HepG2 (cell line): ENCODE data around the gene AGAP1. TPM values are rescaled to one million over a fixed set of nuclear protein-coding genes. Genes with fewer than 3 reads are reported as not detected.

Source experiments
- ATAC-seq: fragments of 200-7000 bp; cut with Tn5 transposase; 3 replicates; pipeline ENCODE4 v1.9.1; 2020; ENCODE audit warnings: mild to moderate bottlenecking, moderate library complexity
- BruUV-seq: library from RNA; stranded (reverse); fragments of 400-500 nt; replicated peaks from 2 replicates; lab custom pipeline; 2021; lab: Mats Ljungman, UMichigan
- CTCF ChIA-PET: fragments of 300-600 bp; formaldehyde crosslinking; extraction: SDS; loops from one replicate; lab custom pipeline; 2021; ENCODE audit warnings: low total read pairs, inconsistent platforms, low intra/inter-chr PET ratio; lab: Yijun Ruan, JAX
- POLR2A ChIA-PET: fragments of 350-600 bp; sonication (Branson Sonifier 250); formaldehyde crosslinking; loops from one replicate; lab custom pipeline; 2020; ENCODE audit warnings: antibody characterized with exemption, inconsistent platforms; lab: Yijun Ruan, JAX
- DNase-seq: peaks from one replicate; pipeline ENCODE4 v3.0.0-alpha.2; 2015; ENCODE audit warnings: low spot score
- FAIRE-seq: peaks from 3 replicates; lab custom pipeline; 2011; peaks lifted over from hg19 to GRCh38; lab: Jason Lieb, UNC
- H2AFZ ChIP-seq: one replicate; pipeline ENCODE4 v1.6.1; 2011; ENCODE audit warnings: low read length, inconsistent platforms
- H3K27ac ChIP-seq: fragments of 300-600 bp; 3 replicates; pipeline ENCODE4 v1.8.0; 2011; ENCODE audit warnings: mixed run types, mild to moderate bottlenecking, mixed read lengths, low read length, inconsistent platforms; ENCODE audit not compliant: insufficient read depth; ENCODE audit errors: extremely low read length
- H3K27me3 ChIP-seq, 2 experiments: fragments of 200-600 bp in 1 of 2; 2 replicates in 1 of 2; 3 replicates in 1 of 2; pipeline versions ENCODE4 v1.6.0 to v1.8.0; 2011; ENCODE audit warnings: low read length in 2 of 2, mild to moderate bottlenecking in 2 of 2, moderate library complexity in 2 of 2, inconsistent platforms in 1 of 2; ENCODE audit not compliant: insufficient read depth in 2 of 2, control insufficient read depth in 1 of 2
- H3K36me3 ChIP-seq, 2 experiments: fragments of 200-600 bp in 1 of 2; replicated peaks in 1 of 2; 2 replicates in 1 of 2; 3 replicates in 1 of 2; pipeline versions ENCODE4 v1.5.1 to v1.8.0; 2011; ENCODE audit warnings: low read length in 2 of 2, inconsistent platforms in 1 of 2; ENCODE audit not compliant: insufficient read depth in 2 of 2, control insufficient read depth in 1 of 2
- H3K4me1 ChIP-seq: 2 replicates; pipeline ENCODE4 v1.5.1; 2012; ENCODE audit warnings: low read length, inconsistent platforms; ENCODE audit not compliant: insufficient read depth
- H3K4me2 ChIP-seq: 2 replicates; pipeline ENCODE4 v1.6.0; 2011; ENCODE audit warnings: low read depth, low read length, inconsistent platforms
- H3K4me3 ChIP-seq, 3 experiments: fragments of 200-600 bp in 1 of 3; sonication (generic), shearing (Covaris generic) in 1 of 3; replicated peaks in 1 of 3; 2 replicates each; pipeline ENCODE4 v1.5.1; 2011 to 2016; ENCODE audit warnings: low read length in 3 of 3, inconsistent platforms in 2 of 3, low read depth in 2 of 3, mild to moderate bottlenecking in 2 of 3, control low read depth in 1 of 3, mixed read lengths in 1 of 3; ENCODE audit not compliant: insufficient read depth in 1 of 3
- H3K79me2 ChIP-seq: one replicate; pipeline ENCODE4 v1.6.1; 2011; ENCODE audit warnings: low read length, inconsistent platforms; ENCODE audit not compliant: insufficient read depth
- H3K9ac ChIP-seq: 2 replicates; pipeline ENCODE4 v1.6.0; 2011; ENCODE audit warnings: mild to moderate bottlenecking, low read depth, low read length, inconsistent platforms; ENCODE audit not compliant: insufficient read depth
- H3K9me3 ChIP-seq: 2 replicates; pipeline ENCODE4 v1.5.1; 2012; ENCODE audit warnings: mild to moderate bottlenecking, low read length
- H4K20me1 ChIP-seq: 2 replicates; pipeline ENCODE4 v1.6.0; 2011; ENCODE audit warnings: inconsistent platforms, mild to moderate bottlenecking, low read length, moderate library complexity; ENCODE audit not compliant: insufficient read depth
- ATF7 ChIP-seq, 2 experiments: fragments of 450-650 bp in 1 of 2; sonication (generic) in 1 of 2; formaldehyde crosslinking in 1 of 2; IDR thresholded peaks; 2 replicates each; pipeline versions ENCODE4 v1.4.0 to v1.6.1; 2016 to 2020; ENCODE audit warnings: antibody characterized with exemption in 1 of 2, mild to moderate bottlenecking in 1 of 2, missing genetic modification reagents in 1 of 2
- KLF9 ChIP-seq: IDR thresholded peaks from 2 replicates; pipeline ENCODE4 v1.6.1; 2016; ENCODE audit warnings: low read depth
- NCOR1 ChIP-seq: fragments of 200-600 bp; sonication (generic); IDR thresholded peaks from 2 replicates; pipeline ENCODE4 v1.7.0; 2017; ENCODE audit warnings: antibody characterized with exemption, low read length, borderline replicate concordance
- POGZ ChIP-seq: sonication (generic); formaldehyde crosslinking; IDR thresholded peaks from 2 replicates; pipeline ENCODE4 v1.4.0; 2020; ENCODE audit warnings: mild to moderate bottlenecking, missing genetic modification reagents
- TBX2 ChIP-seq: sonication (generic); formaldehyde crosslinking; IDR thresholded peaks from 2 replicates; pipeline ENCODE4 v1.5.0; 2020; ENCODE audit warnings: missing genetic modification reagents, mild to moderate bottlenecking, borderline replicate concordance
- ZNF557 ChIP-seq: sonication (generic); formaldehyde crosslinking; IDR thresholded peaks from 2 replicates; pipeline ENCODE4 v1.4.0; 2020; ENCODE audit warnings: missing genetic modification reagents
- ZNF746 ChIP-seq: sonication (generic); formaldehyde crosslinking; IDR thresholded peaks from 2 replicates; pipeline ENCODE4 v1.8.0; 2022; ENCODE audit warnings: mild to moderate bottlenecking, missing genetic modification reagents
- WGBS: methylation state at CpG from one replicate; pipeline ENCODE4 v1.1.6; 2017; ENCODE audit warnings: low lambda C conversion rate; 5-methylcytosine and 5-hydroxymethylcytosine counted together
- in situ Hi-C: cut with HindIII; loops from 2 replicates; pipeline ENCODE4 v1.10.0; 2017; ENCODE audit warnings: low pct_unique_long_range_greater_than_20kb; ENCODE audit not compliant: extremely low pct_ligation_motif_present
- intact Hi-C: fragments of 100-400 bp; cut with micrococcal nuclease; formaldehyde crosslinking; loops from one replicate; pipeline ENCODE4 v1.10.0; 2022; ENCODE audit not compliant: unreplicated experiment
- polyA plus RNA-seq, 8 experiments: library from polyadenylated mRNA; depleted of rRNA in 3 of 8; stranded (reverse) in 7 of 8; unstranded in 1 of 8; fragments of >200 nt; fragmentation: Illumina TruSeq in 4 of 8; extraction: Trizol in 4 of 8; gene quantifications; 2 replicates each; pipeline versions ENCODE4 v1.2.1 to v1.2.3, GENCODE V29; 2011 to 2016; ENCODE audit warnings: low read depth in 4 of 8, missing spikeins in 1 of 8, mixed read lengths in 1 of 8; ENCODE audit not compliant: insufficient read depth in 1 of 8
- total RNA-seq, 5 experiments: library from RNA; depleted of rRNA; stranded (reverse); fragments of >200 nt; fragmentation: Illumina TruSeq; extraction: Trizol; gene quantifications; 2 replicates each; pipeline ENCODE4 v1.2.3, GENCODE V29; 2016; ENCODE audit warnings: low read depth in 1 of 5
- TF ChIP-seq, protein P1 (sequence below): sonication (generic); formaldehyde crosslinking; IDR thresholded peaks from 2 replicates; pipeline ENCODE4 v1.5.0; 2020; ENCODE audit warnings: missing genetic modification reagents, mild to moderate bottlenecking, borderline replicate concordance
- TF ChIP-seq, protein P2 (sequence below): IDR thresholded peaks from 2 replicates; pipeline ENCODE4 v1.6.1; 2016; ENCODE audit warnings: control low read depth
- TF ChIP-seq, protein P3 (sequence below), 2 experiments: fragments of 450-650 bp in 1 of 2; sonication (generic) in 1 of 2; formaldehyde crosslinking in 1 of 2; IDR thresholded peaks; 2 replicates each; pipeline versions ENCODE4 v1.6.1 to v1.8.0; 2016 to 2022; ENCODE audit warnings: antibody characterized with exemption in 1 of 2, mild to moderate bottlenecking in 1 of 2, missing genetic modification reagents in 1 of 2
- TF ChIP-seq, protein P4 (sequence below): sonication (generic); formaldehyde crosslinking; IDR thresholded peaks from 2 replicates; pipeline ENCODE4 v1.4.0; 2020; ENCODE audit warnings: missing genetic modification reagents, borderline replicate concordance

The AGAP1 gene
- total and polyA plus RNA-seq, 2 of the 13 experiments (the other 11 are each of a cell fraction or from before 2014, with no cell fraction given) = 21.2 to 32.7 TPM

DNA sequence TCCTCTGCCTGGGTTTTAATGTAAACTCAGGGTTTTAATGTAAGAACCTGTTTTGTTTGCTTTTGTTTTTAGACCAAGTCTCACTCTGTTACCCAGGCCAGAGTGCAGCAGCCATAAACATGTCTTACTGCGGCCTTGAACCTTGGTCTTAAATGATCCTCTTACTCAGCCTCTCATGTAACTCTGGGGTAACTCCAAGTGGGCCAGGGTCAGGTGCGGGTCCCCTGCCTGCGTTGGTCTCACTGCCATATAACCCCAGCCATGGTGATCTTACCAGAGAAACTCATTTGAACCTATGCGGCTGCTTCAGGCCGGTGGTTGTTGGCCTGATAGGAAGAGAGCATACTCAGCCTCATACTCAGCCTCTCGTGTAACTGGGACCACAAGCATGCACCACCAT, 89.3 kb downstream of the AGAP1 start:
- H3K36me3 ChIP-seq = no peaks in the 10 kb centered on the region
- CTCF ChIA-PET = no interaction called here
- H3K4me3 ChIP-seq = no peak overlapping the region
- no TSS peak for BruUV-seq
- peaks cover 29% of the 10 kb centered on the region for H4K20me1 ChIP-seq
- H3K27ac ChIP-seq = peak overlapping the region; percentile 24
- ATAC-seq (peak; percentile 50), DNase-seq (peak; percentile 42), FAIRE-seq (peak; percentile 53)
- H3K79me2 ChIP-seq = peaks cover 70% of the 10 kb centered on the region
- POLR2A ChIA-PET = no interaction called here
- WGBS = 50% methylated on average over 6 of the region's 6 CpGs
- peak overlapping the region; percentile 56 for H3K4me2 ChIP-seq
- no peaks in the 10 kb centered on the region for H3K9me3 ChIP-seq
- no peak overlapping the region for H2AFZ ChIP-seq
- intact Hi-C loops (no loop called here), in situ Hi-C loops (no loop called here)
- H3K27me3 ChIP-seq = no peaks in the 10 kb centered on the region
- H3K4me1 ChIP-seq = peaks cover 71% of the 10 kb centered on the region
- no peak overlapping the region for H3K9ac ChIP-seq
- TF ChIP-seq, protein P1, sequence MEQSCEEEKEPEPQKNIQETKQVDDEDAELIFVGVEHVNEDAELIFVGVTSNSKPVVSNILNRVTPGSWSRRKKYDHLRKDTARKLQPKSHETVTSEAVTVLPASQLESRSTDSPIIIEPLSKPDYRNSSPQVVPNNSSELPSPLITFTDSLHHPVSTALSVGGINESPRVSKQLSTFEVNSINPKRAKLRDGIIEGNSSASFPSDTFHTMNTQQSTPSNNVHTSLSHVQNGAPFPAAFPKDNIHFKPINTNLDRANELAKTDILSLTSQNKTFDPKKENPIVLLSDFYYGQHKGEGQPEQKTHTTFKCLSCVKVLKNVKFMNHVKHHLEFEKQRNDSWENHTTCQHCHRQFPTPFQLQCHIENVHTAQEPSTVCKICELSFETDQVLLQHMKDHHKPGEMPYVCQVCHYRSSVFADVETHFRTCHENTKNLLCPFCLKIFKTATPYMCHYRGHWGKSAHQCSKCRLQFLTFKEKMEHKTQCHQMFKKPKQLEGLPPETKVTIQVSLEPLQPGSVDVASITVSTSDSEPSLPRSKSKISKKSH = no peak
- TF ChIP-seq ZNF557 (CRISPR knock-in tag) = no peak
- TF ChIP-seq ZNF746 (CRISPR knock-in tag) = peak; percentile 44; the same call in 1 of the 2 replicates
- TF ChIP-seq, protein P2, sequence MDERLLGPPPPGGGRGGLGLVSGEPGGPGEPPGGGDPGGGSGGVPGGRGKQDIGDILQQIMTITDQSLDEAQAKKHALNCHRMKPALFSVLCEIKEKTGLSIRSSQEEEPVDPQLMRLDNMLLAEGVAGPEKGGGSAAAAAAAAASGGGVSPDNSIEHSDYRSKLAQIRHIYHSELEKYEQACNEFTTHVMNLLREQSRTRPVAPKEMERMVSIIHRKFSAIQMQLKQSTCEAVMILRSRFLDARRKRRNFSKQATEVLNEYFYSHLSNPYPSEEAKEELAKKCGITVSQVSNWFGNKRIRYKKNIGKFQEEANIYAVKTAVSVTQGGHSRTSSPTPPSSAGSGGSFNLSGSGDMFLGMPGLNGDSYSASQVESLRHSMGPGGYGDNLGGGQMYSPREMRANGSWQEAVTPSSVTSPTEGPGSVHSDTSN (CRISPR knock-in tag) = no peak
- no peak for TF ChIP-seq ATF7 (IDR thresholded peaks at IDR 0.05)
- TF ChIP-seq ATF7 (CRISPR knock-in tag; IDR thresholded peaks at IDR 0.05) = no peak
- TF ChIP-seq KLF9 = no peak
- TF ChIP-seq NCOR1 = peak; percentile 49; the same call in 1 of the 2 replicates
- TF ChIP-seq, protein P3, sequence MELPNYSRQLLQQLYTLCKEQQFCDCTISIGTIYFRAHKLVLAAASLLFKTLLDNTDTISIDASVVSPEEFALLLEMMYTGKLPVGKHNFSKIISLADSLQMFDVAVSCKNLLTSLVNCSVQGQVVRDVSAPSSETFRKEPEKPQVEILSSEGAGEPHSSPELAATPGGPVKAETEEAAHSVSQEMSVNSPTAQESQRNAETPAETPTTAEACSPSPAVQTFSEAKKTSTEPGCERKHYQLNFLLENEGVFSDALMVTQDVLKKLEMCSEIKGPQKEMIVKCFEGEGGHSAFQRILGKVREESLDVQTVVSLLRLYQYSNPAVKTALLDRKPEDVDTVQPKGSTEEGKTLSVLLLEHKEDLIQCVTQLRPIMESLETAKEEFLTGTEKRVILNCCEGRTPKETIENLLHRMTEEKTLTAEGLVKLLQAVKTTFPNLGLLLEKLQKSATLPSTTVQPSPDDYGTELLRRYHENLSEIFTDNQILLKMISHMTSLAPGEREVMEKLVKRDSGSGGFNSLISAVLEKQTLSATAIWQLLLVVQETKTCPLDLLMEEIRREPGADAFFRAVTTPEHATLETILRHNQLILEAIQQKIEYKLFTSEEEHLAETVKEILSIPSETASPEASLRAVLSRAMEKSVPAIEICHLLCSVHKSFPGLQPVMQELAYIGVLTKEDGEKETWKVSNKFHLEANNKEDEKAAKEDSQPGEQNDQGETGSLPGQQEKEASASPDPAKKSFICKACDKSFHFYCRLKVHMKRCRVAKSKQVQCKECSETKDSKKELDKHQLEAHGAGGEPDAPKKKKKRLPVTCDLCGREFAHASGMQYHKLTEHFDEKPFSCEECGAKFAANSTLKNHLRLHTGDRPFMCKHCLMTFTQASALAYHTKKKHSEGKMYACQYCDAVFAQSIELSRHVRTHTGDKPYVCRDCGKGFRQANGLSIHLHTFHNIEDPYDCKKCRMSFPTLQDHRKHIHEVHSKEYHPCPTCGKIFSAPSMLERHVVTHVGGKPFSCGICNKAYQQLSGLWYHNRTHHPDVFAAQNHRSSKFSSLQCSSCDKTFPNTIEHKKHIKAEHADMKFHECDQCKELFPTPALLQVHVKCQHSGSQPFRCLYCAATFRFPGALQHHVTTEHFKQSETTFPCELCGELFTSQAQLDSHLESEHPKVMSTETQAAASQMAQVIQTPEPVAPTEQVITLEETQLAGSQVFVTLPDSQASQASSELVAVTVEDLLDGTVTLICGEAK (IDR thresholded peaks at IDR 0.05) = no peak
- TF ChIP-seq, protein P3 (CRISPR knock-in tag; IDR thresholded peaks at IDR 0.05) = peak; percentile 48; the same call in 1 of the 2 replicates
- peak; percentile 29; the same call in 1 of the 2 replicates for TF ChIP-seq TBX2 (CRISPR knock-in tag)
- TF ChIP-seq POGZ = peak; percentile 55
- TF ChIP-seq, protein P4, sequence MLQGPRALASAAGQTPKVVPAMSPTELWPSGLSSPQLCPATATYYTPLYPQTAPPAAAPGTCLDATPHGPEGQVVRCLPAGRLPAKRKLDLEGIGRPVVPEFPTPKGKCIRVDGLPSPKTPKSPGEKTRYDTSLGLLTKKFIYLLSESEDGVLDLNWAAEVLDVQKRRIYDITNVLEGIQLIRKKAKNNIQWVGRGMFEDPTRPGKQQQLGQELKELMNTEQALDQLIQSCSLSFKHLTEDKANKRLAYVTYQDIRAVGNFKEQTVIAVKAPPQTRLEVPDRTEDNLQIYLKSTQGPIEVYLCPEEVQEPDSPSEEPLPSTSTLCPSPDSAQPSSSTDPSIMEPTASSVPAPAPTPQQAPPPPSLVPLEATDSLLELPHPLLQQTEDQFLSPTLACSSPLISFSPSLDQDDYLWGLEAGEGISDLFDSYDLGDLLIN (CRISPR knock-in tag) = no peak
